Hepatocyte (in vitro differentiated cells): ENCODE data around the gene MRPL9. TPM values are rescaled to one million over a fixed set of nuclear protein-coding genes. Genes with fewer than 3 reads are reported as not detected.

Experiments used
- DNase-seq: peaks from one replicate; pipeline ENCODE4 v3.0.0-alpha.2; 2016; ENCODE audit warnings: low spot score
- H2AFZ ChIP-seq: fragments of 200-600 bp; sonication (generic); 2 replicates; pipeline ENCODE4 v1.6.0; 2016; ENCODE audit warnings: antibody characterized with exemption, mild to moderate bottlenecking
- H3K27ac ChIP-seq: fragments of 200-600 bp; sonication (generic); 2 replicates; pipeline ENCODE4 v1.5.1; 2016; ENCODE audit warnings: mild to moderate bottlenecking
- H3K27me3 ChIP-seq: fragments of 200-600 bp; sonication (generic); 2 replicates; pipeline ENCODE4 v1.6.1; 2016
- H3K36me3 ChIP-seq: fragments of 200-600 bp; sonication (generic); replicated peaks from 2 replicates; pipeline ENCODE4 v1.5.1; 2016; ENCODE audit warnings: low read depth; ENCODE audit not compliant: insufficient read depth
- H3K4me1 ChIP-seq: fragments of 200-600 bp; sonication (generic); 2 replicates; pipeline ENCODE4 v1.5.1; 2016; ENCODE audit warnings: mild to moderate bottlenecking, moderate library complexity; ENCODE audit not compliant: insufficient read depth
- H3K4me2 ChIP-seq: fragments of 200-600 bp; sonication (generic); 2 replicates; pipeline ENCODE4 v1.6.0; 2016
- H3K4me3 ChIP-seq: fragments of 200-600 bp; sonication (generic); 2 replicates; pipeline ENCODE4 v1.5.1; 2016; ENCODE audit warnings: mild to moderate bottlenecking
- H3K79me2 ChIP-seq: fragments of 200-600 bp; sonication (generic); 2 replicates; pipeline ENCODE4 v1.6.0; 2017; ENCODE audit warnings: mild to moderate bottlenecking
- H3K9me2 ChIP-seq: fragments of 200-600 bp; sonication (generic); replicated peaks from 2 replicates; pipeline ENCODE4 v1.6.0; 2017; ENCODE audit warnings: mild to moderate bottlenecking; ENCODE audit not compliant: insufficient read depth
- H3K9me3 ChIP-seq: fragments of 200-600 bp; sonication (generic); 2 replicates; pipeline ENCODE4 v1.5.1; 2016; ENCODE audit warnings: low read depth, mild to moderate bottlenecking
- H4K20me1 ChIP-seq: fragments of 200-600 bp; sonication (generic); 2 replicates; pipeline ENCODE4 v1.6.0; 2016; ENCODE audit warnings: mild to moderate bottlenecking; ENCODE audit not compliant: insufficient read depth, poor library complexity, severe bottlenecking
- EZH2 ChIP-seq: fragments of 200-600 bp; sonication (generic); IDR thresholded peaks from 2 replicates; pipeline ENCODE4 v1.6.1; 2016; ENCODE audit warnings: antibody characterized with exemption, mild to moderate bottlenecking, borderline replicate concordance
- EZH2phosphoT487 ChIP-seq: fragments of 200-600 bp; sonication (generic); IDR thresholded peaks from one replicate; pipeline ENCODE4 v1.6.1; 2018; ENCODE audit warnings: antibody characterized with exemption, mild to moderate bottlenecking, low read depth, moderate library complexity; ENCODE audit not compliant: unreplicated experiment, severe bottlenecking
- WGBS: methylation state at CpG from one replicate; pipeline ENCODE4 v1.1.6; 2016; ENCODE audit warnings: low lambda C conversion rate; ENCODE audit errors: missing lambda C conversion rate; 5-methylcytosine and 5-hydroxymethylcytosine counted together
- polyA plus RNA-seq: library from polyadenylated mRNA; unstranded; fragments of >200 nt; fragmentation: Nextera tagmentation; extraction: Ambion mirVana; gene quantifications from 2 replicates; pipeline ENCODE4 v1.2.1, GENCODE V29; 2016
- total RNA-seq: library from RNA; depleted of rRNA; stranded (reverse); fragments of >200 nt; gene quantifications from 2 replicates; pipeline ENCODE4 v1.2.3, GENCODE V29; 2014
- TF ChIP-seq, protein P1 (sequence below): fragments of 200-600 bp; sonication (generic); IDR thresholded peaks from 2 replicates; pipeline ENCODE4 v1.5.1; 2016; ENCODE audit warnings: antibody characterized with exemption, mild to moderate bottlenecking; ENCODE audit not compliant: poor library complexity

The MRPL9 gene
- total and polyA plus RNA-seq, 2 experiments from 2014 or later: 50.3 to 72.5 TPM

DNA sequence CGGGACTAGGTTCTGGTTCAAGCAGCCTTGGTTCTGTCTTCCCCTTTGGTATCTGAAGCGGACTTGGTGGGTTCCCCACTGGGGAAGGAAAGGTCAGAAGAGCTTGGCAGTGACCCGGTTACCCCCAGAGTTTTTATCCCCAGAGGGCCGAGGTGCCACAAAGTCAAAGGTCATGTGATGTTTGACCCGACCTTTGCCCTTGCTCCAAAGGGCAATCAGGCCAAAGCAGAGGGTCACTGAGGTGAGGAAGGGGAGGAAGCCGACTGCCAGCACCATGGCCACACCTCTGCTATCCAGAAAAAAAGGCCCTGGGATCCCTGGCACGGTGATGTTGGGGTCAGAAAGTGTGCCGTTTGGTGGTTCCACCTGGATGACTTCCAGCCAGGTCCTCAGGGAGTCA is 37.5 kb upstream of the MRPL9 start:
- no peaks in the 10 kb centered on the region for H3K9me2 ChIP-seq
- no peak overlapping the region for H2AFZ ChIP-seq
- peaks cover 22% of the 10 kb centered on the region for H3K27me3 ChIP-seq
- H3K79me2 ChIP-seq: no peaks in the 10 kb centered on the region
- H3K27ac ChIP-seq: no peak overlapping the region
- no peaks in the 10 kb centered on the region for H3K36me3 ChIP-seq
- WGBS: 84% methylated on average over 8 of the region's 8 CpGs
- H3K4me2 ChIP-seq: no peak overlapping the region
- H4K20me1 ChIP-seq: no peaks in the 10 kb centered on the region
- TF ChIP-seq EZH2 (no peak), EZH2phosphoT487 (no peak)
- TF ChIP-seq, protein P1, sequence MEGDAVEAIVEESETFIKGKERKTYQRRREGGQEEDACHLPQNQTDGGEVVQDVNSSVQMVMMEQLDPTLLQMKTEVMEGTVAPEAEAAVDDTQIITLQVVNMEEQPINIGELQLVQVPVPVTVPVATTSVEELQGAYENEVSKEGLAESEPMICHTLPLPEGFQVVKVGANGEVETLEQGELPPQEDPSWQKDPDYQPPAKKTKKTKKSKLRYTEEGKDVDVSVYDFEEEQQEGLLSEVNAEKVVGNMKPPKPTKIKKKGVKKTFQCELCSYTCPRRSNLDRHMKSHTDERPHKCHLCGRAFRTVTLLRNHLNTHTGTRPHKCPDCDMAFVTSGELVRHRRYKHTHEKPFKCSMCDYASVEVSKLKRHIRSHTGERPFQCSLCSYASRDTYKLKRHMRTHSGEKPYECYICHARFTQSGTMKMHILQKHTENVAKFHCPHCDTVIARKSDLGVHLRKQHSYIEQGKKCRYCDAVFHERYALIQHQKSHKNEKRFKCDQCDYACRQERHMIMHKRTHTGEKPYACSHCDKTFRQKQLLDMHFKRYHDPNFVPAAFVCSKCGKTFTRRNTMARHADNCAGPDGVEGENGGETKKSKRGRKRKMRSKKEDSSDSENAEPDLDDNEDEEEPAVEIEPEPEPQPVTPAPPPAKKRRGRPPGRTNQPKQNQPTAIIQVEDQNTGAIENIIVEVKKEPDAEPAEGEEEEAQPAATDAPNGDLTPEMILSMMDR: no peak
- H3K4me3 ChIP-seq: no peak overlapping the region
- no peak for DNase-seq
- no peaks in the 10 kb centered on the region for H3K9me3 ChIP-seq
- H3K4me1 ChIP-seq: no peaks in the 10 kb centered on the region

DNA sequence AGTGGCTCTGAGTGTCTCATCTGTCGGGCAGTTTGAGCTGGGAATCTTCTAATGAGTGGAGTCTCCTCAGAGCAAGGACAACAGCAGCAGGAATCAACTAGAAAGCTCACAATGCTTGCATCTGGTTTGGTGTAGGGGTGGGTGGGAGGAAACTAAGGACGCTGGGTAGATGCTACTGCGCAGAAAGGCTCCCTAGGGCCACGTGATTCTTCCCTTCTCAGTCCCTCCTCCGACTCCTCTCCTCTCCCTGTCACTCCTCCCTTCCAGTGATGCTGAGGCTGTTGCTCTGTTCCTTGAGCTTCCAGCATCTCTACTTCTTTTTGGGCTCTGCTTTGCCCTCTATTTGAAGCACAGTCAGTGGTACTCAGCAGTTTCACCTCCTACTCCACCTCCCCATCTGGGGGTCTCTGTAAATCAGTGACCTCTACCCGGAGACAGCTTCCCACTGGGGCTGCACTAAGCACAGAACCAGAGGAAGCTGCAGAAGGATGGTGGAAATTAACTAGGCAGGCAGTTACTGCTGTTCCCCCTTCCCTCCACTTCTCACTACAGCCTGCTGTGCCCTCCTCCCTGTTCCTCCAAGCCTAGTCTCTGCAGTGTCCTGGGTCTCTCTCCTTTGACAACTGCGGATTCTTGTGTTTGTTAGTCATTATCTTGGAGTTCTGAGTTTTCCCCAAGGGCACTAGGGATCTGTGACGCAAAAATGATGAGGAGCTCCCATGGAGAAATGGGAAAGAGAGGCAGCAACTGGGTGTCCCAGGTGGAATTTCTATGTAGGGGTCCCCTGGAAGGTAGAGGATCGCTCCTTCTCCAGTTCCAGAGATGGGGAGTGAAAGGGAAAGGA is 36.1 kb upstream of the MRPL9 start:
- H3K4me2 ChIP-seq: no peak overlapping the region
- H3K36me3 ChIP-seq: no peaks in the 10 kb centered on the region
- no peak for TF ChIP-seq EZH2phosphoT487
- no peak for TF ChIP-seq EZH2
- TF ChIP-seq, protein P1: no peak

DNA sequence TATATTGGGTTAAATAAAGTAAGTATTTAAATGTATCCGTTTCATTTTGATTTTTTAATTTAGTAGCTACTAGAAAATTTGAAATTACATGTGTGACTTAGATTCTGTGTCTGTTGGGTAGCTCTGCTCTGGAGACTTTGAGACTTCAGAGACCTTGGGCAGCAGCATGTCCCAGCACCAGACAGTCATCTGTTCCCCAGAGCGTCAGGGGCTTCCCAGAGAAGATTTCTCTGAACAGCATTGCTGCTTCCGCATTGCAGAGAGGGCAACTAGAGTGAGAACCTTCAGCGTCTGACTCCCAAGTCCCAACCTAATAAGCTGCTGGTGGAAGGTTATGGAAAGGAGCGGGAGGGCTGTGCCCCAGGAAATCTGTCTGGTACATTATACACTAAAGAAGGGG is 35.3 kb upstream of the MRPL9 start:
- WGBS: 86% methylated on average over 5 of the region's 5 CpGs
- H3K9me2 ChIP-seq: no peaks in the 10 kb centered on the region
- H3K36me3 ChIP-seq: no peaks in the 10 kb centered on the region
- no peak overlapping the region for H3K27ac ChIP-seq
- H3K27me3 ChIP-seq: peaks cover 16% of the 10 kb centered on the region
- H3K4me3 ChIP-seq: no peak overlapping the region
- TF ChIP-seq, protein P1: no peak
- no peak for TF ChIP-seq EZH2phosphoT487
- no peak for TF ChIP-seq EZH2
- no peaks in the 10 kb centered on the region for H4K20me1 ChIP-seq
- no peak overlapping the region for H2AFZ ChIP-seq
- no peaks in the 10 kb centered on the region for H3K9me3 ChIP-seq
- H3K4me2 ChIP-seq: no peak overlapping the region
- DNase-seq: no peak
- no peaks in the 10 kb centered on the region for H3K4me1 ChIP-seq
- H3K79me2 ChIP-seq: no peaks in the 10 kb centered on the region

More for the DNA sequence above, 36.1 kb upstream of the MRPL9 start:
- DNase-seq: no peak
- Histone ChIP-seq H3K27ac (no peak overlapping the region), H2AFZ (no peak overlapping the region), H3K4me3 (no peak overlapping the region), H3K4me1 (no peaks in the 10 kb centered on the region), H3K79me2 (no peaks in the 10 kb centered on the region), H4K20me1 (no peaks in the 10 kb centered on the region), H3K9me2 (no peaks in the 10 kb centered on the region), H3K27me3 (peaks cover 22% of the 10 kb centered on the region), H3K9me3 (no peaks in the 10 kb centered on the region)
- 63% methylated on average over 9 of the region's 9 CpGs for WGBS
